Gastrocnemius medialis (tissue), 4 donors: Measurements from ENCODE around the gene INPP5D.

ENCODE experiments used
- CTCF ChIP-seq, 5 experiments: fragments of 450-650 bp in 3 of 5; fragments of 200-600 bp in 2 of 5; sonication (generic) in 2 of 5; IDR thresholded peaks in 4 of 5; conservative IDR thresholded peaks in 1 of 5; 1 replicate in 4 of 5; 2 replicates in 1 of 5; pipeline ENCODE4 v1.5.1; 2016 to 2019; ENCODE audit warnings: antibody characterized with exemption in 5 of 5, mild to moderate bottlenecking in 3 of 5, moderate library complexity in 3 of 5
- POLR2A ChIP-seq, 2 donors: fragments of 450-650 bp; IDR thresholded peaks; one replicate each; pipeline ENCODE4 v1.6.1; 2017; ENCODE audit warnings: antibody characterized with exemption in 2 of 2, mild to moderate bottlenecking in 2 of 2, moderate library complexity in 2 of 2

- TF ChIP-seq POLR2A (IDR thresholded peaks at IDR 0.05) (no peak), CTCF (IDR thresholded peaks at IDR 0.05 in 4 of 5, conservative IDR thresholded peaks at IDR 0.05 in 1 of 5) (no peak)
Observed at GRCh38 chr2:233042549-233042948, 17.6 kb upstream of the INPP5D start.
